Lower lobe of right lung (tissue), 2 donors: ENCODE data around the gene GCC1. TPM values are rescaled to one million over a fixed set of nuclear protein-coding genes. Genes with fewer than 3 reads are reported as not detected.
"Not testable (repeated sequence)": the region's sequence is repeated elsewhere in the genome, so short reads cannot be mapped to it uniquely, and the experiment has no call there.

Source experiments
- ATAC-seq, 2 donors: fragments of 200-7000 bp; cut with Tn5 transposase; one replicate each; pipeline ENCODE4 v1.9.1; 2020 to 2022; ENCODE audit warnings: mild to moderate bottlenecking in 2 of 2, moderate library complexity in 2 of 2
- DNase-seq: peaks from one replicate; pipeline ENCODE4 v3.0.0-alpha.2; 2020
- H3K27ac ChIP-seq: fragments of 200-600 bp; one replicate; pipeline ENCODE4 v1.8.0; 2022
- H3K27me3 ChIP-seq: fragments of 200-600 bp; one replicate; pipeline ENCODE4 v1.8.0; 2022; ENCODE audit warnings: low read depth
- H3K36me3 ChIP-seq: fragments of 200-600 bp; one replicate; pipeline ENCODE4 v1.8.0; 2022; ENCODE audit warnings: mild to moderate bottlenecking
- H3K4me1 ChIP-seq: fragments of 200-600 bp; one replicate; pipeline ENCODE4 v1.8.0; 2022
- H3K4me3 ChIP-seq: fragments of 200-600 bp; one replicate; pipeline ENCODE4 v1.8.0; 2022; ENCODE audit warnings: mild to moderate bottlenecking
- H3K9me3 ChIP-seq: fragments of 200-600 bp; one replicate; pipeline ENCODE4 v1.8.0; 2022
- CTCF ChIP-seq: fragments of 200-600 bp; IDR thresholded peaks from one replicate; pipeline ENCODE4 v1.8.0; 2022; ENCODE audit warnings: antibody characterized with exemption, mild to moderate bottlenecking
- intact Hi-C: fragments of 100-400 bp; cut with DNase I; formaldehyde crosslinking; loops from one replicate; pipeline ENCODE4 v1.11.0; 2022
- total RNA-seq: library from RNA; stranded (reverse); fragmentation: NEBNext Ultra II Directional; extraction: Animal tissue kit (Norgen Biotek cat#: 25700); gene quantifications from one replicate; pipeline ENCODE4 v1.2.1, GENCODE V29; 2021
- donor health status: DM: no; HTN: yes; CAD: no; lungs with severe emphysema.

GCC1 gene
- total RNA-seq, 1 donor from 2014 or later = 17.4 TPM

GRCh38 chr7:127550247-127550646 is 35.1 kb downstream of the GCC1 start:
- no peaks in the 10 kb centered on the region for H3K36me3 ChIP-seq
- H3K4me1 ChIP-seq = no peaks in the 10 kb centered on the region
- no peak for TF ChIP-seq CTCF
- ATAC-seq (no peak), DNase-seq (no peak)
- H3K27ac ChIP-seq = no peak overlapping the region
- intact Hi-C loops = no loop called here
- no peaks in the 10 kb centered on the region for H3K27me3 ChIP-seq
- no peaks in the 10 kb centered on the region for H3K9me3 ChIP-seq
- no peak overlapping the region for H3K4me3 ChIP-seq

- intact Hi-C loops = no loop called here
- Histone ChIP-seq H3K27ac (no peak overlapping the region), H3K9me3 (no peaks in the 10 kb centered on the region), H3K27me3 (no peaks in the 10 kb centered on the region), H3K4me1 (no peaks in the 10 kb centered on the region), H3K36me3 (no peaks in the 10 kb centered on the region), H3K4me3 (no peak overlapping the region)
- DNase-seq (no peak), ATAC-seq (no peak)
- TF ChIP-seq CTCF = no peak
Observed at GRCh38 chr7:127546313-127546712, 39.1 kb downstream of the GCC1 start.

- Histone ChIP-seq H3K27me3 (peaks cover 19% of the 10 kb centered on the region), H3K4me3 (no peak overlapping the region), H3K36me3 (no peaks in the 10 kb centered on the region), H3K9me3 (no peaks in the 10 kb centered on the region), H3K4me1 (no peaks in the 10 kb centered on the region), H3K27ac (no peak overlapping the region)
- DNase-seq (no peak), ATAC-seq (no peak)
- no peak for TF ChIP-seq CTCF
- intact Hi-C loops = no loop called here
Observed at GRCh38 chr7:127541548-127541947, 43.8 kb downstream of the GCC1 start.

GRCh38 chr7:127540461-127540860 is 44.9 kb downstream of the GCC1 start:
- peaks cover 19% of the 10 kb centered on the region for H3K27me3 ChIP-seq
- H3K9me3 ChIP-seq, DNase-seq, H3K4me1 ChIP-seq, H3K36me3 ChIP-seq, H3K4me3 ChIP-seq, ATAC-seq, H3K27ac ChIP-seq, intact Hi-C loops: not testable (repeated sequence)

GRCh38 chr7:127539116-127539515 is 46.3 kb downstream of the GCC1 start:
- no peak overlapping the region for H3K4me3 ChIP-seq
- DNase-seq (no peak), ATAC-seq (no peak)
- intact Hi-C loops = no loop called here
- no peaks in the 10 kb centered on the region for H3K36me3 ChIP-seq
- H3K27me3 ChIP-seq = peaks cover 19% of the 10 kb centered on the region
- H3K9me3 ChIP-seq = no peaks in the 10 kb centered on the region
- H3K27ac ChIP-seq = no peak overlapping the region
- TF ChIP-seq CTCF = no peak
- no peaks in the 10 kb centered on the region for H3K4me1 ChIP-seq

GRCh38 chr7:127536741-127537140 is 48.7 kb downstream of the GCC1 start:
- ATAC-seq (no peak), DNase-seq (no peak)
- no peak for TF ChIP-seq CTCF
- Histone ChIP-seq H3K4me1 (no peaks in the 10 kb centered on the region), H3K36me3 (no peaks in the 10 kb centered on the region), H3K9me3 (no peaks in the 10 kb centered on the region), H3K27ac (no peak overlapping the region), H3K27me3 (peaks cover 19% of the 10 kb centered on the region), H3K4me3 (no peak overlapping the region)
- intact Hi-C loops = no loop called here
